Brain microvascular endothelial cell (primary cell): ENCODE results near the gene HBEGF.

Source experiments
- DNase-seq: peaks from one replicate; pipeline ENCODE4 v3.0.0-alpha.2; 2020
- H3K27ac ChIP-seq: fragments of 250-450 bp; sonication (Bioruptor Pico); 2 replicates; pipeline ENCODE4 v1.5.1; 2020; ENCODE audit warnings: mild to moderate bottlenecking, moderate library complexity
- H3K27me3 ChIP-seq: fragments of 250-450 bp; sonication (Bioruptor Pico); replicated peaks from 2 replicates; pipeline ENCODE4 v1.5.1; 2020; ENCODE audit warnings: mild to moderate bottlenecking
- H3K36me3 ChIP-seq: fragments of 250-450 bp; sonication (Bioruptor Pico); replicated peaks from 2 replicates; pipeline ENCODE4 v1.5.1; 2020; ENCODE audit warnings: mild to moderate bottlenecking
- H3K4me3 ChIP-seq: 2 replicates; pipeline ENCODE4 v1.5.1; 2011; ENCODE audit warnings: low read depth, mild to moderate bottlenecking, control low read depth, low read length, moderate library complexity
- CTCF ChIP-seq: IDR thresholded peaks from 2 replicates; pipeline ENCODE4 v1.5.1; 2011; ENCODE audit warnings: low read depth, mild to moderate bottlenecking, moderate library complexity, low read length, control low read depth, inconsistent platforms; ENCODE audit errors: missing control alignments
- in situ Hi-C: cut with HindIII; loops from 2 replicates; pipeline ENCODE4 v1.10.0; 2017; ENCODE audit warnings: low sequenced_read_pairs, low pct_ligation_motif_present

HBEGF gene

GRCh38 chr5:140309706-140310249 is 36.6 kb downstream of the HBEGF start:
- no peak overlapping the region for H3K4me3 ChIP-seq
- in situ Hi-C loops, result no loop called here
- H3K27ac ChIP-seq, result peak overlapping the region; percentile 92
- H3K36me3 ChIP-seq, result no peaks in the 10 kb centered on the region
- DNase-seq, result peak; percentile 78
- TF ChIP-seq CTCF, result no peak
- no peaks in the 10 kb centered on the region for H3K27me3 ChIP-seq

DNA sequence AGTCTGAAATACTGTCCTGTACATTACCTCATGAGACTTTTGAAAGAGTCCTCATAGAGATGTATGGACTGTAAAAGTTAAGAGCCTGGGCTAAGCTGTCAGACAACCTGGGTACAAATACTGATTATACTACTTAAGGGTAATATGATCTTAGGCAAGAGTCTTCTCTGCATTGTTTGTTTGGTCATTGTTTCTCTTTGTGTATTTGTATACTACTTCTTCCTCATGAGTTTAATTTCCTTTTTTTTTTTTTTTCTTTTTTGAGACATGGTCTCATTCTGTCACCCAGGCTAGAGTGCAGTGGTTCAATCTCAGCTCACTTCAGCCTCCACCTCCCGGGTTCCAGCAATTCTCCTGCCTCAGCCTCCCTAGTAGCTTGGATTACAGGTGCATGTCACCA is 40.9 kb downstream of the HBEGF start:
- TF ChIP-seq CTCF, result no peak
- Histone ChIP-seq H3K27ac (no peak overlapping the region), H3K36me3 (no peaks in the 10 kb centered on the region), H3K27me3 (no peaks in the 10 kb centered on the region), H3K4me3 (no peak overlapping the region)
- in situ Hi-C loops, result no loop called here
- DNase-seq, result no peak

- TF ChIP-seq CTCF, result no peak
- Histone ChIP-seq H3K27ac (no peak overlapping the region), H3K27me3 (no peaks in the 10 kb centered on the region), H3K36me3 (peaks cover 10% of the 10 kb centered on the region), H3K4me3 (no peak overlapping the region)
- no peak for DNase-seq
- in situ Hi-C loops, result no loop called here
Observed at GRCh38 chr5:140303966-140304365, 42.4 kb downstream of the HBEGF start.

DNA sequence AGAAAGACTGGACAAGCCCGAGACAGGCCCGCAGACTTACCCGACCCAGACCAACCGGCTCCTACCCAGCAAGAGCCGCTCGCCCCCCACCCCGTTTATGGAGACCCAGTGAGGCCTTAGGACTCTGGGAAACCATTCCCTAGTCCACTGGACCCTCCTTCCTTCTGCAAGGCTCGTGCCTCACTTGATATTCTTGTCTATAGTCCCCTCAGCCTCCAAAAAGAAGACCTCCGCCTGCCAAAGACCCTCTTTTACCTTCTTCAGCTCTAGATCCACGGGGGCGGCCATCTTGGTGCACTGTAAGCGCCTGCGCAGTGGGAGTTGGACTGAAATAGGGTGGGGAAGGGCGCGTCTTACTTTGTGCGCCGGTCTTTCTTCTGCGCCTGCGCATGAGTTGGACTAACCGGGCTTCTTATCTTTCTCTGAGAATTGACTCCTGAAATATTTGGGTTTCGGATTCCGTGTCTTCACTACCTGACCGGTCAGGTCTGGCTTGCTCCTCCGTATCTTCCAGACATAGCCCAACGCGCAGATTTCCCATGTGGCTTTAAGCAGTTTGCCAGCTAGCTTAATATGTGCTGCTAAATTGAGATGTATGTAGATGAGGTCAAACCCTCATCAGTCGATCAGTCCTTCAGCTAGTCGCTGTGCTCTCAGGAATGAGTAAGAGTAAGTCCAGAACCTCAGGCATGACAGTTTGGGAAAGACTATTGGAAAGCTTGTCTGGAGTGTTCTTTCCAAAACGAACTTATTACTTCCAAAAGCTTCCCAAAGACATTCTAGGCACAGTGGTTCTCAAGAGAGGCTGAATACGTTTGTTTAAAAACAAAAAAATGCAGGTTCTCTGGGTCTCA is 43.4 kb downstream of the HBEGF start, which contains the start of gene PFDN1:
Gene PFDN1 (minus strand): TSS at position 316 of the 854 bp plus-strand sequence. CDS start 28 bp downstream, at position 288.
- peak; percentile 97 for DNase-seq
- H3K36me3 ChIP-seq, result peaks cover 13% of the 10 kb centered on the region
- no peaks in the 10 kb centered on the region for H3K27me3 ChIP-seq
- in situ Hi-C loops, result no loop called here
- TF ChIP-seq CTCF, result no peak
- H3K4me3 ChIP-seq, result peak within 1 kb of the TSS; percentile 94
- peak within 1 kb of the TSS; percentile 94 for H3K27ac ChIP-seq

GRCh38 chr5:140301136-140301535 is 45.3 kb downstream of the HBEGF start:
- in situ Hi-C loops, result no loop called here
- H3K36me3 ChIP-seq, result peaks cover 13% of the 10 kb centered on the region
- H3K4me3 ChIP-seq, result no peak overlapping the region
- no peaks in the 10 kb centered on the region for H3K27me3 ChIP-seq
- no peak for DNase-seq
- peak overlapping the region; percentile 94 for H3K27ac ChIP-seq
- no peak for TF ChIP-seq CTCF

DNA sequence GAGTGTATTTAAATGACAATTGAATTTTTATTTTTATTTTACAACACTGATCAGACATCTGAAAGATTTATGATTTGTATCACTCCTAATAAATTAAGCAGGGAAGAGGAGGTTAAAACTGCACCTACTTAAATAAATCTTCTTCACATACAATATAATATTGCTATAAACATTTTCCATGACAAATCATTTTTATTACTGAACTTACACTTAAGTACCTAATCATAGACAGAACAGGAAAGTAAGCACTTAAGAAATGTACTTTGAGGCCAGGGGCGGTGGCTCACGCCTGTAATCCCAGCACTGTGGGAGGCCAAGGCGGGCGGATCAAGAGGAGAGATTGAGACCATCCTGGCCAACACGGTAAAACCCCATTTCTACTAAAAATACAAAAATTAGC is 47.3 kb downstream of the HBEGF start:
- peak overlapping the region; percentile 78 for H3K27ac ChIP-seq
- in situ Hi-C loops, result no loop called here
- TF ChIP-seq CTCF, result no peak

More for the DNA sequence above, 47.3 kb downstream of the HBEGF start:
- H3K27me3 ChIP-seq, result no peaks in the 10 kb centered on the region
- no peak overlapping the region for H3K4me3 ChIP-seq
- no peak for DNase-seq
- peaks cover 13% of the 10 kb centered on the region for H3K36me3 ChIP-seq
